SK-N-MC (cell line): ENCODE measurements around the gene SLC30A9.

Experiments
- EZH2 ChIP-seq: fragments of 200-600 bp; sonication (generic); IDR thresholded peaks from one replicate; pipeline ENCODE4 v1.6.1; 2017; ENCODE audit warnings: antibody characterized with exemption
- POLR2AphosphoS5 ChIP-seq: IDR thresholded peaks from 2 replicates; pipeline ENCODE4 v1.6.1; 2012; ENCODE audit warnings: mild to moderate bottlenecking, low read depth, low read length, borderline replicate concordance

DNA sequence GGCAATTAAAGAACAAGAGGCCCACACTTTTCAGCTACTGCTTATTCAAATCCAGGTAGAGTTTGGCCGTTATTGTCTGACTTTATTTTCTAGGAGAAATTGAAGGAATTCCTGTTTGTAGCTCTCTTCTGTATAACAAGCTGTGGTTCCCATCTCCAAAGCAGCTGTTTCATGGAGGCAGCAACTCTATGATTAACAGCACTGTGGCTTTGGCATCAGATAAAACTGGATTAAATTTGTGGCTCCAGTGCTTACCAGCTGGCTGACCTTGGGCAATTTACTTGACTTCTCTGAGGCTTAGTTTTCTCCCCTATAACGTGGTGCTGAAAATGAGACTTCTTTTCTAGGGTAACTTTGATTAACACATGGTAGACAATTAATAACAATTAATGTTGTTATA lies 28.1 kb downstream of the SLC30A9 start:
- TF ChIP-seq EZH2 (no peak), POLR2AphosphoS5 (no peak)
